HFF-Myc (cell line): ENCODE results near the gene SHROOM3.
"Not testable (repeated sequence)": the region's sequence is repeated elsewhere in the genome, so short reads cannot be mapped to it uniquely, and the experiment has no call there.

Experiments
- DNase-seq: peaks from one replicate; pipeline ENCODE4 v3.0.0-alpha.2; 2011; ENCODE audit warnings: low read depth; ENCODE audit errors: extremely low read depth
- H3K4me3 ChIP-seq: replicated peaks from 2 replicates; pipeline ENCODE4 v1.5.1; 2011; ENCODE audit warnings: low read depth, mild to moderate bottlenecking, control low read depth, low read length
- CTCF ChIP-seq: IDR thresholded peaks from 2 replicates; pipeline ENCODE4 v1.5.1; 2012; ENCODE audit warnings: mild to moderate bottlenecking, low read depth, low read length, control low read depth; ENCODE audit errors: missing control alignments

Gene SHROOM3

GRCh38 chr4:76718831-76719230 lies 283.8 kb downstream of the SHROOM3 start:
- no peak for DNase-seq
- no peak overlapping the region for H3K4me3 ChIP-seq
- TF ChIP-seq CTCF: no peak

GRCh38 chr4:76720121-76720520 lies 285.1 kb downstream of the SHROOM3 start:
- TF ChIP-seq CTCF: no peak
- DNase-seq: no peak
- H3K4me3 ChIP-seq: no peak overlapping the region

- H3K4me3 ChIP-seq, DNase-seq: not testable (repeated sequence)
Measured at GRCh38 chr4:76722146-76722545, 287.1 kb downstream of the SHROOM3 start.

GRCh38 chr4:76722838-76723237 lies 287.8 kb downstream of the SHROOM3 start:
- no peak for TF ChIP-seq CTCF
- no peak overlapping the region for H3K4me3 ChIP-seq
- no peak for DNase-seq

GRCh38 chr4:76723373-76723772 lies 288.3 kb downstream of the SHROOM3 start:
- TF ChIP-seq CTCF: peak; percentile 23

GRCh38 chr4:76723924-76724323 lies 288.9 kb downstream of the SHROOM3 start:
- H3K4me3 ChIP-seq: no peak overlapping the region
- no peak for DNase-seq
- TF ChIP-seq CTCF: no peak

More at GRCh38 chr4:76723373-76723772, 288.3 kb downstream of the SHROOM3 start:
- no peak overlapping the region for H3K4me3 ChIP-seq
- no peak for DNase-seq

GRCh38 chr4:76725039-76725438 lies 290.0 kb downstream of the SHROOM3 start:
- DNase-seq: no peak
- TF ChIP-seq CTCF: no peak
- H3K4me3 ChIP-seq: no peak overlapping the region
